Neuronal stem cell (in vitro differentiated cells): Measurements from ENCODE around the gene IL21R.

Source experiments
- DNase-seq: peaks from one replicate; pipeline ENCODE4 v3.0.0-alpha.2; 2013; ENCODE audit warnings: low spot score
- H2AFZ ChIP-seq: one replicate; pipeline ENCODE4 v1.6.1; 2013; ENCODE audit warnings: mild to moderate bottlenecking, low read length, inconsistent platforms
- H2AK5ac ChIP-seq: 2 replicates; pipeline ENCODE4 v1.6.1; 2013; ENCODE audit warnings: low read depth, mild to moderate bottlenecking, inconsistent platforms, low read length, moderate library complexity, mixed read lengths
- H2BK120ac ChIP-seq: 2 replicates; pipeline ENCODE4 v1.6.1; 2013; ENCODE audit warnings: low read depth, mild to moderate bottlenecking, inconsistent platforms, low read length, moderate library complexity, mixed read lengths
- H2BK12ac ChIP-seq: one replicate; pipeline ENCODE4 v1.6.1; 2013; ENCODE audit warnings: low read length, inconsistent platforms
- H2BK15ac ChIP-seq: 2 replicates; pipeline ENCODE4 v1.6.1; 2013; ENCODE audit warnings: mild to moderate bottlenecking, low read length, inconsistent platforms, mixed read lengths
- H2BK5ac ChIP-seq: one replicate; pipeline ENCODE4 v1.6.1; 2013; ENCODE audit warnings: inconsistent platforms, mild to moderate bottlenecking, low read length, moderate library complexity
- H3K14ac ChIP-seq: one replicate; pipeline ENCODE4 v1.6.1; 2013; ENCODE audit warnings: low read length, inconsistent platforms
- H3K18ac ChIP-seq: 2 replicates; pipeline ENCODE4 v1.6.1; 2013; ENCODE audit warnings: low read length, inconsistent platforms
- H3K23ac ChIP-seq: 2 replicates; pipeline ENCODE4 v1.6.1; 2013; ENCODE audit warnings: low read depth, mild to moderate bottlenecking, mixed read lengths, low read length, inconsistent platforms; ENCODE audit not compliant: poor library complexity
- H3K27ac ChIP-seq: replicated peaks from 3 replicates; pipeline ENCODE4 v1.5.1; 2013; ENCODE audit warnings: low read length, inconsistent platforms
- H3K27me3 ChIP-seq, 3 experiments: 2 replicates each; pipeline ENCODE4 v1.6.1; 2013; ENCODE audit warnings: low read length in 3 of 3, mild to moderate bottlenecking in 2 of 3, inconsistent platforms in 1 of 3, low read depth in 1 of 3, mixed read lengths in 1 of 3, moderate library complexity in 1 of 3; ENCODE audit not compliant: control insufficient read depth in 3 of 3, insufficient read depth in 3 of 3
- H3K36me3 ChIP-seq, 2 donors: replicated peaks in 1 of 2; 2 replicates each; pipeline ENCODE4 v1.6.1; 2013; ENCODE audit warnings: low read length in 2 of 2; ENCODE audit not compliant: control insufficient read depth in 2 of 2, insufficient read depth in 2 of 2
- H3K4ac ChIP-seq: 2 replicates; pipeline ENCODE4 v1.6.1; 2013; ENCODE audit warnings: inconsistent platforms, mild to moderate bottlenecking, low read length, moderate library complexity
- H3K4me1 ChIP-seq, 2 donors: 1 replicate in 1 of 2; 2 replicates in 1 of 2; pipeline ENCODE4 v1.6.1; 2013; ENCODE audit warnings: low read length in 2 of 2, low read depth in 1 of 2; ENCODE audit not compliant: control insufficient read depth in 2 of 2, insufficient read depth in 1 of 2
- H3K4me2 ChIP-seq: one replicate; pipeline ENCODE4 v1.6.1; 2013; ENCODE audit warnings: mild to moderate bottlenecking, low read length, inconsistent platforms; ENCODE audit not compliant: insufficient read depth, poor library complexity, severe bottlenecking
- H3K4me3 ChIP-seq, 2 donors: 2 replicates each; pipeline ENCODE4 v1.5.1; 2013; ENCODE audit warnings: low read length in 2 of 2, mild to moderate bottlenecking in 2 of 2, inconsistent platforms in 1 of 2, moderate library complexity in 1 of 2
- H3K79me1 ChIP-seq: one replicate; pipeline ENCODE4 v1.6.1; 2013; ENCODE audit warnings: low read depth, mild to moderate bottlenecking, inconsistent platforms, low read length, moderate library complexity
- H3K9ac ChIP-seq: one replicate; pipeline ENCODE4 v1.6.1; 2013; ENCODE audit warnings: mild to moderate bottlenecking, low read depth, low read length, inconsistent platforms; ENCODE audit not compliant: poor library complexity
- H3K9me3 ChIP-seq, 2 donors: replicated peaks in 1 of 2; 2 replicates each; pipeline versions ENCODE3 to v1.6.1; 2013; ENCODE audit warnings: low read length in 2 of 2, mild to moderate bottlenecking in 2 of 2, inconsistent platforms in 1 of 2, low read depth in 1 of 2, mixed read lengths in 1 of 2, moderate library complexity in 1 of 2; ENCODE audit not compliant: control insufficient read depth in 2 of 2, insufficient read depth in 1 of 2
- H4K8ac ChIP-seq: one replicate; pipeline ENCODE4 v1.6.1; 2013; ENCODE audit warnings: low read depth, mild to moderate bottlenecking, inconsistent platforms, low read length, moderate library complexity
- H4K91ac ChIP-seq: one replicate; pipeline ENCODE4 v1.6.1; 2013; ENCODE audit warnings: low read length, low read depth, mild to moderate bottlenecking, inconsistent platforms; ENCODE audit not compliant: poor library complexity
- WGBS, 2 donors: extraction: QIAGEN DNeasy Blood & Tissue Kit; methylation state at CpG; one replicate each; pipeline ENCODE4 v1.1.7; 2013; ENCODE audit warnings: missing lambda C conversion rate in 2 of 2, mixed read lengths in 1 of 2; ENCODE audit not compliant: insufficient read length in 2 of 2, insufficient replicate concordance in 1 of 2; ENCODE audit errors: extremely low coverage in 2 of 2; 5-methylcytosine and 5-hydroxymethylcytosine counted together

The IL21R gene

DNA sequence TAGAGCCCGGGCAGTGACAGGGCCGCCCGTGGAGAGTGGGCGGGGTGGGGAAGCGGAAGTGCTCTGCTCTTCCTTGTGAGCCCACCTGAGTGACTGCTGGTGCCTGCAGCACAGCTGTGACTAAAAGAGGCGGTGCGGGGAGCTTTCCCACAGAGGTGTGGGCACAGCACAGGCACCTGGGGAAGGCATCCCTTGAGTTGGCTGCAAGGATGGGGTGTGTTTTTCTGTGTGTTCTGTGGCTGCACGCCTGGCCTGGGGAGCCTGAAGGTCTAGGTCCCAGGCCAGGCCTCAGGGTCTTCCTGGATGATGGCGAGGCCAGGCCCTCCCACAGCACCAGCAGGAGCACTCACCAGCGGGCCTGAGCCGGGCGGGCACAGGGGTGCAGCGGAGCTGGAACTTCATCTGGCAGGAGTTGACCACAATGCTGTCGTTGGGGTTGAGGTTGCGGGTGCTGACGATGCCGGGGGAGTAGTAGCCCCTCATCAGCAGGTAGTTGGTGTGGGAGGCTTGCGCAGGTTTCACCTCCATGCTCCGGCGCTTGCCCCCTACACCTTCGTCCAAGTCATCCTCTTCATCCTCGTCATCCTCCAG is 67.1 kb downstream of the IL21R start:
- Histone ChIP-seq H4K8ac (no peak overlapping the region), H2BK12ac (no peak overlapping the region), H3K4me3 (no peak overlapping the region), H3K27ac (no peak overlapping the region), H4K91ac (no peak overlapping the region), H2BK5ac (no peak overlapping the region), H3K36me3 (peaks cover 74 to 100% of the 10 kb centered on the region in 2 donors), H2BK120ac (no peak overlapping the region), H3K27me3 (no peaks in the 10 kb centered on the region), H2AK5ac (no peak overlapping the region), H3K23ac (peak overlapping the region; percentile 61), H3K9me3 (peaks cover 0 to 3% of the 10 kb centered on the region in 2 donors), H3K79me1 (no peaks in the 10 kb centered on the region), H3K14ac (no peak overlapping the region), H3K4me2 (no peak overlapping the region), H3K18ac (no peak overlapping the region), H2BK15ac (no peak overlapping the region), H3K9ac (peak overlapping the region; percentile 3), H3K4ac (no peak overlapping the region), H2AFZ (no peak overlapping the region), H3K4me1 (no peaks in the 10 kb centered on the region)
- WGBS, 2 donors, result no CpG with 5 or more reads among the region's 22 CpGs
- DNase-seq, result no peak

DNA sequence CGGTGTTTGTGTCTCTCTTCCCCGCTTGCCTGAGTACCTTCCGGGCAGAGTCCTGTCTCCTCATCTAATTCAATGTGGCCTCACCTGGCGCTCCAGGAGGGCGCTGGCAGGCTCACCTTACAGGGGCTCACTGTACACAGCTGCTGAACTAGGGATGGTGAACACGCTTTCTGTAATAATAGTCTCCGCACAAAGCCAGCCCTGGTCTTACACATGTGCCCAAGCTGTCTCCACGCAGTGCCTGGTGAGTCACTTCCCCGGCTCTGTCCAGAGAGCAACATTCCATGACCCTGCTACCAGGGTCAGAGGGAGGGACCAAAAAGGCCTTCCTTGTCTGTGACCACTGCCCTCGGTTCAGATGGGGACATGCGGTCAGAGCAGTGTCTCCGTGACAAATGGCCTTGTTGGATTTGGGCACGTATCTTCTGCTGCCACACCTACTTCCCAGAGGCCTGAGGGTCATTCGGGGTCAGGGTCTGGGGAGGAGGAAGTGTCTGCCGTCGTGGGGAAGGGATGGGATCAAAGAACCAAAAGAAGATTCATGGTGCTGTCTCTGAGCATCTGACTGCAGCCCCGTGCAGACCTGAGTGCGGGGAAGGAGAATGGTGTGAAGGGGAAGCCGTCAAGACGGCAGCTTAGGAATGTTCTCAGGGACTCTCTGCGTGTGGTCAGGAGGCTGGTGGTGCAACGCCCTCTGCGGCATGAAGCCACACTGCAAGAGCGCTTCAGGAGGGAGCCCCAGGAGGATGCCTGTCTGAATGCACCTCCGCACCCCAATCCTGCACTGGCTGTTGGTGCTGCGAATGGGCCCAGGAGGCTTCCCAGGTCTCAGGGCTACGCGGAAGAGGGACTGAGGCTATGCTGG is 68.8 kb downstream of the IL21R start:
- H3K4me3 ChIP-seq, result peak overlapping the region in 1 of 2 donors; percentile 49
- H4K8ac ChIP-seq, result no peak overlapping the region
- no peak overlapping the region for H3K4me2 ChIP-seq
- H3K9me3 ChIP-seq, result peaks cover 0 to 3% of the 10 kb centered on the region in 2 donors
- H3K23ac ChIP-seq, result no peak overlapping the region
- WGBS, 2 donors, result no CpG with 5 or more reads among the region's 28 CpGs
- no peak overlapping the region for H2AFZ ChIP-seq
- no peak overlapping the region for H2BK120ac ChIP-seq
- no peak overlapping the region for H4K91ac ChIP-seq
- H3K18ac ChIP-seq, result no peak overlapping the region
- H2BK5ac ChIP-seq, result no peak overlapping the region
- no peak overlapping the region for H2BK12ac ChIP-seq
- H3K27me3 ChIP-seq, result no peaks in the 10 kb centered on the region
- H2BK15ac ChIP-seq, result no peak overlapping the region
- no peaks in the 10 kb centered on the region for H3K79me1 ChIP-seq
- H2AK5ac ChIP-seq, result no peak overlapping the region
- no peak overlapping the region for H3K27ac ChIP-seq
- no peaks in the 10 kb centered on the region for H3K4me1 ChIP-seq
- H3K14ac ChIP-seq, result no peak overlapping the region
- no peak overlapping the region for H3K9ac ChIP-seq
- H3K36me3 ChIP-seq, result peaks cover 73 to 100% of the 10 kb centered on the region in 2 donors
- no peak for DNase-seq
- no peak overlapping the region for H3K4ac ChIP-seq

DNA sequence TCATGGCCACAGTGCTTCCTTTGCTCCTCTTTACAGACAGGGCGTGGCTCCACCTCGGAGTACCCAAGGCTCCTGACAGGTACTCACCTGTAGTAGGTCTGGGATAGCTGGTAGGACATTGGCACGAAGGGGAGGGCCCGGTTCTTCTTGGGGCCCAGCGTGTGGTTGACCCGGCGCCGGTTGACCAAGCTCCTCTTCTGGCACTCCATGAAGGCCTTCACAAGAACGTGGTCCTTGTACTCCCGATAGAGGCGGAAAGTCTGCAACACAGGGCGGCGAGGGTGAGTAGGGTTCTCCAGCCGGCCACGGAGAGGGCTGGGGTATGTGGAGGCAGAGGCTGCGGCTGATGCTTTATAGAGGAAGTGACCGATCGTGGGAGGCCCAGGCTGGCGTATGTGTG is 69.7 kb downstream of the IL21R start:
- no CpG with 5 or more reads among the region's 19 CpGs for WGBS, 2 donors
- Histone ChIP-seq H3K9me3 (peaks cover 0 to 3% of the 10 kb centered on the region in 2 donors), H2AK5ac (no peak overlapping the region), H3K4ac (no peak overlapping the region), H2AFZ (no peak overlapping the region), H3K27me3 (no peaks in the 10 kb centered on the region), H3K9ac (peak overlapping the region; percentile 33), H3K4me3 (no peak overlapping the region), H3K4me2 (no peak overlapping the region), H3K36me3 (peaks cover 76 to 100% of the 10 kb centered on the region in 2 donors), H4K91ac (no peak overlapping the region), H2BK5ac (peak overlapping the region; percentile 31), H2BK15ac (no peak overlapping the region), H3K14ac (no peak overlapping the region), H2BK12ac (no peak overlapping the region), H3K23ac (no peak overlapping the region), H2BK120ac (no peak overlapping the region), H4K8ac (no peak overlapping the region), H3K4me1 (no peaks in the 10 kb centered on the region), H3K27ac (no peak overlapping the region), H3K79me1 (no peaks in the 10 kb centered on the region), H3K18ac (no peak overlapping the region)
- no peak for DNase-seq
